Suppressor macrophage treated with lipopolysaccharide for 1 hour (primary cell): ENCODE results near the gene DUSP8.

ENCODE experiments used
- DNase-seq, 3 donors: peaks; one replicate each; pipeline ENCODE4 v3.0.0-alpha.2; 2020 to 2022

Gene DUSP8

GRCh38 chr11:1564535-1565172 lies 7.4 kb downstream of the DUSP8 start:
- DNase-seq = peak; percentile 67 to 75 (median 67)

GRCh38 chr11:1563697-1564534 lies 8.2 kb downstream of the DUSP8 start:
- DNase-seq = no peak

DNA sequence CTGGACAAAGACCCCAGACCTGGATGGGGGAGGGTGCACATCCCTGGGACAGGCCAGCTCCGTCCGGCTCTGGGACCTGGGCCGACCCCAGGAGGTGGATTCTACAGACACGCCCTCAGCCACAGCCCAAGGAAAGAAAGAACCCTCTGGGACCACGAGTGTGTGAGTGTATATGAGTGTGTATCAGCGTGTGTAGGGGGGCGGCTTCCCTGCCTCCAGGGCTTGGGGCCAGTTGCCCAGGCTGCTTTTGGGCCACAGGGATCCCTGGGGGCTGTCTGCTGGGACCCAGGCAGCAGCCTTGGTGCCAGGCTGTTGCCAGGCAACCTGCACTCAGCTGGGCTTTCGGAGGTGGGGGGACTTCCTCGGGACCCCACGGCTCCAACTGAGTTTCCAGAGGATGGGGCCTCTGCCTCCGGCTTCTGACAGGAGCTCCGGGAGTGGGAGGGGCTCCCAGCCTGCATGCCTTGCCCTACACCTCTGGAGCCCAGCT lies 8.9 kb downstream of the DUSP8 start:
- no peak for DNase-seq

DNA sequence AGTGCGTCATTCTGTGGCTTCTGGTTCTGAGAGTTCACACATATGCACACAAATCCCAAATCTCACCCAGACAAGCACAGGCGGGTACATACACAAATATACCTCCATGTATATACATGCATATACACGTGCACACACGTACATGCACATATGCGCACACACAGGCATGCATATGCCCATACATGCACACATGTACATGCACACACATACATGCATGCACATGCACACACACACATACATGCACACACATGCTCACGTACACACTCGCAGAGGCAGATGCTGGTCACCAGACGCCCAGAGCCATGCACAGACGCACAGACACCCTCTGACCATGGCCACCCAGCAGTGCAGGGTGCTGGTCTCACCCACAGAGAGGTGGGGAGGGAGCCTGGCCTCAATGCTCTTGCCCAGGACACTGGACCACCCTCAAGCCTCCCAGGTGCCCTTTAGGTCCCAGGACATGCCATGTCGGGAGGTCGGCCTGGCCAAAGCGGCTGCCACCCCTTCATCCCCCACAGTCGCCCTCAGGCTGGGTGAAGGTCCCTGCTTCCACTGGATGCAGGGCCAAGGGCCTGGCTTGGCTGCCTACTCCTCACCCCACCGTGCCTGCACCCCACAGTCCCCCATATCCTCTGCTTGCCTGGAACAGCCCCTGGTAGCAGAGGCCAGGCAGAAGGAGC lies 9.5 kb downstream of the DUSP8 start:
- no peak for DNase-seq

GRCh38 chr11:1561955-1562354 lies 10.1 kb downstream of the DUSP8 start:
- no peak for DNase-seq

DNA sequence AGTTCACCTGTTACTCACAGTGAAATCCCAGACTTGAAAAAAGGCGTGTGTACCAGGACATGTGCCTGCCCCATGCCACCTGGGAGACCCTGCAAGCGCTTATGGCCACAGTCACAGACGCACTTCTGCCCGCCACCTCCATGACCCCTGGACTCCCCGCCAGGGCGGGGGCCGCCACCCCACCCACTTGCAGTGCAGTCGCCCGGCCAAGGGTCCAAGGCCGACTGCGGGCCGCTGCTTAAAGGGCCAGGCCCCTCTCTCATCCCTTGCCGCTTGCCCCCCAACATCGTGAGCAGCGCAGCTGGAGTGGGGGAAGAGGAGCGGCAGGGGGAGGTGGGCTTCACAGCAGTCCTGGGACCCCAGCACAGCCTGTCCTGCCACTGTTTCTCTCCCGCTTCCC lies 10.8 kb downstream of the DUSP8 start:
- no peak for DNase-seq

- DNase-seq = no peak
Measured at GRCh38 chr11:1560649-1561251, 11.3 kb downstream of the DUSP8 start.

DNA sequence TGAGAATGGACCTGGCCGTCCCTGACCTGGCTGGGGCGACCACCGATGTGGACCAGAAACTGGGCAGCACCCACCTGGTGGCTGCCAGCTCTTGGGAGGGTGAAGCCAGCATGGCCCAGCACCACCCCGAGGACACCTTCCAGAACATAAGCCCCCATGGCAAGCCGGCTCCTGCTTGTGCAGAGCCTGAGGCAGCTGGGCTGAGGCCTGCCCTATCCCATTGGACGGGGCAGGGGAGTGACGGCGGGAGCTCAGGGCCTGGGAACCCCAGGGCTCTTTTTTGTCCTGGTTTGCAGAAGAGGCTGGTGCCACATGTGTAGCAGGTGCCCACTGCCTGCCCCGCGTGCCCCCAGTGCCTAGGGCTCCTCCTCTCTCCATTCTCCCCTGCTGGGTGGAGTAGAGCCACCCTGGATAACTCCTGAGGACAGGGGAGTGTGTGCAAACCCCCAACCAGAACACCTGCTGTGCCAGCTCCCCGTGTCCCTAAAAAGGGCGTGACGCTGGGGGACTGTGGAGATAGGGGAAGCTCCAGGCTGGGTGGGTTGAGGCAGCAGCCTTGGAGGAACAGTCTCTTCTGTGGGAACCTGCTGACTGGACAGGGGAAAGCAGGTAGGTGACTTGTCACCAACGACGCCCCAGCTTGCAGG lies 11.9 kb downstream of the DUSP8 start:
- no peak for DNase-seq

GRCh38 chr11:1559111-1559951 lies 12.7 kb downstream of the DUSP8 start:
- peak; percentile 34 to 55 (median 38) for DNase-seq

DNA sequence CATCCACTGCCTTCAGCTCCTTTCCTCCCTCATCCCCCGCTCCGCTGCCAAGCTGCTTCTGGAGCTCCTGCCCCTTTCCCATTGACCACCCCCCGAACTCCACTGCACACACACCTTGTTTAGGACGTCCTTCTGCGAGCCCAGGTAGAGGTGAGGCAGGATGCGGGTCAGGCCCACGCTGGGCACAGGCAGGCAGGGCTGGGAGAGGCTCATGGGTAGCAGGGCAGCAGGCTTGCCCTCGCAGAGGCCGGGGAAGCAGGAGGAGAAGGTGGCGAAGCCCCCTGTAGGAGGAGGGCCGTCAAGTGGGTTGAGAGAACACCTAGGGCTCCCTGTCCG lies 13.3 kb downstream of the DUSP8 start:
- no peak for DNase-seq

DNA sequence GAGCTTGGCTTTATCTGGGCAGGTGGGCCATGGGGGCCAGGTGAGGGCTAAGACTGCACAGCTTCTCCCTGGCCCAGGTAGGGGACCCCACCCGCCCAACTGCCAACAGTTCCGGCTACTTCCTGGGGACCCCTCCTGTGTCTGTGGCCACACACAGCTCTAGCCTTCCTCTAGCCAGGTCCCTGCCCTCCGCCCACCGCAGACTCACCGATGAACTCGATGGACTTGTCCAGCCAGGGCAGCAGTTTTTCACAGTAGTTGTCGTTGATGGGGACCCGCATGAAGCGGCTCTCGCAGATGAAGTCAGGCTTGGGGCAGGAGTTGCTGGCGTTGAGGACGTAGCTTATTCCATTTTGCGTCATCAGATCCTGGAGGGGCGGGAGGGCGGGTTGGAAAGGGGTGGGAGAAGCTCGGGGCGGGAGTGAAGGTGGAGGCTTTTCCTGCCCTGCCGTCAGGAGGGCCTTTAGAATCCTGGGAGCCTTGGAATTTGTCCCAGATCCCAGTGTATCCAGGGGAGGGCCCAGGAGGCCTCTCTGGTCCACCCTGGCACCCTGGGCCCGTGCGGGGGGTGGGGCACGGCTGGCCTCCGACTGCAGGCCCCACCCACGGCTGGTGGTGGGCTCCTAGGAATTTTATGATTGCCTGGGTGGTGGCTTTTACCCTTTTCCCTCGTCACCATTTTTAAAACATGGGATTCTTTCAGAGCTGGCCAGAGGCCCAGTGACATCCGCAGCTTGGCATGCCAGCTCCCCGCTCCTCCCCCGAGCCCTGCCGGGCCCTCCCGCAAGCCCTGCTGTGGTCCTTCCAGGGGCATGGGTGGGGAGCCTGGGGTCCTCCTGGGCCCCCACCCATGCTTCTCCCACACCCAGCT lies 13.9 kb downstream of the DUSP8 start:
- no peak for DNase-seq

GRCh38 chr11:1557051-1557884 lies 14.8 kb downstream of the DUSP8 start:
- no peak for DNase-seq

- no peak for DNase-seq
Measured at GRCh38 chr11:1556278-1556902, 15.7 kb downstream of the DUSP8 start.

GRCh38 chr11:1555713-1556153 lies 16.3 kb downstream of the DUSP8 start:
- DNase-seq = no peak

DNA sequence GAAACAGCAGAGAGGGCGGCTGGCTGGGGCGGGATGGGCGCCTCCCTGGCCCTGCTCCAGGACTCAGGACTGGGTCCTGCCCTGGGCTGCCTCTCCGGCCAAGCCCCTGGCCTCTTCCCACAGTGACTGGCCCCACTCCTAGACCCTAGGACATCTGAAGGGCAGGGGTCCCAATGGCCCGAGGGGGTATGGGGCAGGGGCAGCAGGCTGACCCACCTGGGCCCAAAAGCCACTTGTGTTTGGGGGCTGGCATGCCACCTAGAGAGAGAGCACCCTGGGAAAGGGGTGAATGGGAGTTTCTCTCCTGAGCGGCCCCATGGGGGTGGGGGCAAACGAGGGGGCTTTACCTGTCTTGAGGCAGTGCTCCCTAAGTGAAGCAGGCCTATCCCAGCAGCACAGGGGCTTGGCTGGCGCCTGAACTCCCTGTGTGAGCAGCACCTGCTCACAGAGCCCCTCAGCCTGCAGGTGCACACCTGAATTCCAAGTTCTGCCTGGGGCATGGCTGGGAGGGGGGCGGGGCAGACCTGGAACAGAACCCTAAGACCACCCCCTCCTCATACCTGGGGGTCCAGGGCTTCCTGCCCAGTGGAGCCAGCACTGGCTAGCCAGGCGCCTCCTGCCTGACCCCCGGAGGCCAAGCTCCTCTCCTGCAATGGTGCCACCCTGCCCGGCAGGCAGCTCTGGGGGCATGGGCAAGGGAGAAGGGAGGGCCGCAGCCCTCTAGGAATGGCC lies 16.9 kb downstream of the DUSP8 start:
- no peak for DNase-seq

DNA sequence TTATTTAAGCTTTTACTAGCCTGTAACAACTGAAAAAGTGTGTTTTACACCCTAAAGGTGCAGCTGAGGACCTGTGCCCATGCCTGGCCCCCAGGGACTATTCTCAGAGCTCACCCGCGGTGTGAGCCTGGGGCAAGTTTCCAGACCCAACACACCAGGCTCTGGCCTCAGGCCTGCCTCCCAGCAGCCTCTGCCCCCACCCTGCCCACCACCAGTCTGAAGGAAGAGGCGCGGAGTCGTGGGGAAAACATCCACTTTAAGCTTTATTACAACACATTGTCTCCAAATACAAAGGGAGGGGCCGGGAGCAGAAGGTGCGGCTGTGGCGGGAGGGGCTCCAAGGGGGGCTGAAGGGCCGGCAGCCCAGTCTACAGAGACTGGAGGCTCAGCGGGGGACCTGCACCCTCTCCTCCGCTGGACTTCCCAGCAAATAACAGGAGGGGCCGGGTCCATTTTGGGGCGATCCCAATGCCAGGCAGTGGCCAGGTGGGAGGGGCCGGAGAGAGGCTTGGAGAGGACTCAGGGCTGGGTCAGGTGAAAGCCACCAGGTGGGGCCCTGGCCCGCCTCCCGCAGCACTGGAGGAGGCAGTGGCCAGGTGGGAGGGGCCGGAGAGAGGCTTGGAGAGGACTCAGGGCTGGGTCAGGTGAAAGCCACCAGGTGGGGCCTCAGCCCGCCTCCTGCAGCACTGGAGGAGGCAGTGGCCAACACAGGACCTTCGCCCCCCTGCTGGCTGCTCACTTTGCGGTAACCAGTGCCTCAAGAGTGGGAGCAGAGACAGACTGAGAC lies 18.1 kb downstream of the DUSP8 start:
- no peak for DNase-seq
